PC-9 (cell line): ENCODE data around the gene COL5A1. TPM values are rescaled to one million over a fixed set of nuclear protein-coding genes. Genes with fewer than 3 reads are reported as not detected.

Experiments used
- BruUV-seq: library from RNA; stranded (reverse); fragments of 400-500 nt; replicated peaks from 2 replicates; lab custom pipeline; 2021; lab: Mats Ljungman, UMichigan
- CTCF ChIA-PET: fragments of 300-600 bp; sonication (Branson Sonifier 250); formaldehyde crosslinking; loops from one replicate; lab custom pipeline; 2022; ENCODE audit warnings: antibody characterized with exemption; lab: Charles Lee
- POLR2A ChIA-PET: fragments of 300-600 bp; sonication (Branson Sonifier 250); formaldehyde crosslinking; loops from one replicate; lab custom pipeline; 2022; ENCODE audit warnings: antibody characterized with exemption; ENCODE audit not compliant: unreplicated experiment; lab: Charles Lee
- DNase-seq, 2 experiments: peaks; one replicate each; pipeline versions ENCODE4 v3.0.0 to v3.0.0-alpha.2; 2015 to 2022; ENCODE audit warnings: mixed read lengths in 1 of 2
- H2AFZ ChIP-seq: fragments of 200-600 bp; sonication (generic); 2 replicates; pipeline ENCODE4 v1.8.1; 2017; ENCODE audit warnings: antibody characterized with exemption
- H3F3A ChIP-seq: fragments of 200-600 bp; sonication (generic); 2 replicates; pipeline ENCODE4 v1.8.1; 2017; ENCODE audit warnings: antibody characterized with exemption, mild to moderate bottlenecking, low read depth; ENCODE audit not compliant: insufficient read depth
- H3K27ac ChIP-seq: fragments of 200-600 bp; sonication (generic); 2 replicates; pipeline ENCODE4 v1.6.1; 2016; ENCODE audit warnings: mixed run types
- H3K27me3 ChIP-seq: fragments of 200-600 bp; sonication (generic); 2 replicates; pipeline ENCODE4 v1.6.1; 2016; ENCODE audit warnings: low read depth, mixed run types; ENCODE audit not compliant: insufficient read depth
- H3K36me3 ChIP-seq: fragments of 200-600 bp; sonication (generic); 2 replicates; pipeline ENCODE4 v1.6.1; 2016; ENCODE audit warnings: low read depth, mixed run types
- H3K4me1 ChIP-seq: fragments of 200-600 bp; sonication (generic); replicated peaks from 2 replicates; pipeline ENCODE4 v1.6.1; 2016; ENCODE audit warnings: mixed run types; ENCODE audit not compliant: insufficient read depth
- H3K4me2 ChIP-seq: fragments of 200-600 bp; sonication (generic); 2 replicates; pipeline ENCODE4 v1.6.1; 2017; ENCODE audit warnings: mixed run types
- H3K4me3 ChIP-seq: fragments of 200-600 bp; sonication (generic); 2 replicates; pipeline ENCODE4 v1.6.1; 2016; ENCODE audit warnings: mixed run types
- H3K79me2 ChIP-seq: fragments of 200-600 bp; sonication (generic); 2 replicates; pipeline ENCODE4 v1.6.1; 2017; ENCODE audit warnings: low read depth, mixed run types
- H3K9me2 ChIP-seq: fragments of 200-600 bp; sonication (generic); 2 replicates; pipeline ENCODE4 v1.8.1; 2017; ENCODE audit warnings: mild to moderate bottlenecking; ENCODE audit not compliant: insufficient read depth
- H3K9me3 ChIP-seq: fragments of 200-600 bp; sonication (generic); 2 replicates; pipeline ENCODE4 v1.8.1; 2016; ENCODE audit warnings: low read depth; ENCODE audit not compliant: insufficient read depth
- H4K20me1 ChIP-seq: fragments of 200-600 bp; sonication (generic); 2 replicates; pipeline ENCODE4 v1.8.1; 2017; ENCODE audit not compliant: insufficient read depth
- EZH2 ChIP-seq: fragments of 200-600 bp; sonication (generic); IDR thresholded peaks from 2 replicates; pipeline ENCODE4 v1.8.0; 2017; ENCODE audit warnings: antibody characterized with exemption, low read depth
- intact Hi-C: fragments of 100-400 bp; cut with micrococcal nuclease; formaldehyde crosslinking; loops from one replicate; pipeline ENCODE4 v1.10.0; 2022; ENCODE audit not compliant: unreplicated experiment
- total RNA-seq: library from RNA; stranded (reverse); gene quantifications from 2 replicates; pipeline ENCODE4 v1.2.3, GENCODE V29; 2021
- TF ChIP-seq, protein P1 (sequence below): fragments of 200-600 bp; sonication (generic); conservative IDR thresholded peaks from 2 replicates; pipeline ENCODE4 v1.6.1; 2017; ENCODE audit warnings: mixed run types, antibody characterized with exemption, mild to moderate bottlenecking, moderate library complexity

COL5A1 gene
- total RNA-seq, 1 experiment from 2014 or later: 15.2 TPM

DNA sequence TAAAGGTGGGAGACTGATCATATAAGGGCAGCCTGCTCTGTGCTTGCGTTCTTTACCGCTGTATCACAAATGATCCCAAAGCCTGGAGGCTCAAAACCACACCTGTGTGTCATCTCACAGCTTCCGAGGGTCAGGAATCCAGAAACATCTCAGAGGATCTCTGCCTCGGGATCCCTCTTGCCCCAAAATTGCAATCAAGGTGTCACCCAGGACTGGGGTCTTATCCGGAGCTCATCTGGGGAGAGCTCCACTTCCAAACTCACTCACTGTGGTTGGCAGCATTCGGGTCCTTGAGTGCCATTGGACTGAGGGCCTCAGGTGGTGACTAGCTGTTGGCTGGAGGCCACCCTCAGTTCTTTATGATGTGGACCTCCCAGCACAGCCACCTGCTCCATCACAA is 212.3 kb downstream of the COL5A1 start:
- CTCF ChIA-PET: no interaction called here
- no peak overlapping the region for H2AFZ ChIP-seq
- H3K9me2 ChIP-seq: no peaks in the 10 kb centered on the region
- POLR2A ChIA-PET: no interaction called here
- H3K4me2 ChIP-seq: no peak overlapping the region
- no peak overlapping the region for H3K27ac ChIP-seq
- DNase-seq: no peak
- intact Hi-C loops: no loop called here
- H3K79me2 ChIP-seq: no peaks in the 10 kb centered on the region
- H3K9me3 ChIP-seq: no peaks in the 10 kb centered on the region
- H3K27me3 ChIP-seq: peaks cover 48% of the 10 kb centered on the region
- H3K4me1 ChIP-seq: no peaks in the 10 kb centered on the region
- H3F3A ChIP-seq: no peaks in the 10 kb centered on the region; the same call in 1 of the 2 replicates
- no peak for TF ChIP-seq EZH2
- TF ChIP-seq, protein P1, sequence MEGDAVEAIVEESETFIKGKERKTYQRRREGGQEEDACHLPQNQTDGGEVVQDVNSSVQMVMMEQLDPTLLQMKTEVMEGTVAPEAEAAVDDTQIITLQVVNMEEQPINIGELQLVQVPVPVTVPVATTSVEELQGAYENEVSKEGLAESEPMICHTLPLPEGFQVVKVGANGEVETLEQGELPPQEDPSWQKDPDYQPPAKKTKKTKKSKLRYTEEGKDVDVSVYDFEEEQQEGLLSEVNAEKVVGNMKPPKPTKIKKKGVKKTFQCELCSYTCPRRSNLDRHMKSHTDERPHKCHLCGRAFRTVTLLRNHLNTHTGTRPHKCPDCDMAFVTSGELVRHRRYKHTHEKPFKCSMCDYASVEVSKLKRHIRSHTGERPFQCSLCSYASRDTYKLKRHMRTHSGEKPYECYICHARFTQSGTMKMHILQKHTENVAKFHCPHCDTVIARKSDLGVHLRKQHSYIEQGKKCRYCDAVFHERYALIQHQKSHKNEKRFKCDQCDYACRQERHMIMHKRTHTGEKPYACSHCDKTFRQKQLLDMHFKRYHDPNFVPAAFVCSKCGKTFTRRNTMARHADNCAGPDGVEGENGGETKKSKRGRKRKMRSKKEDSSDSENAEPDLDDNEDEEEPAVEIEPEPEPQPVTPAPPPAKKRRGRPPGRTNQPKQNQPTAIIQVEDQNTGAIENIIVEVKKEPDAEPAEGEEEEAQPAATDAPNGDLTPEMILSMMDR: no peak
- H3K4me3 ChIP-seq: no peak overlapping the region
- H4K20me1 ChIP-seq: no peaks in the 10 kb centered on the region; the same call in 1 of the 2 replicates
- no peaks in the 10 kb centered on the region for H3K36me3 ChIP-seq
- BruUV-seq: no TSS peak

DNA sequence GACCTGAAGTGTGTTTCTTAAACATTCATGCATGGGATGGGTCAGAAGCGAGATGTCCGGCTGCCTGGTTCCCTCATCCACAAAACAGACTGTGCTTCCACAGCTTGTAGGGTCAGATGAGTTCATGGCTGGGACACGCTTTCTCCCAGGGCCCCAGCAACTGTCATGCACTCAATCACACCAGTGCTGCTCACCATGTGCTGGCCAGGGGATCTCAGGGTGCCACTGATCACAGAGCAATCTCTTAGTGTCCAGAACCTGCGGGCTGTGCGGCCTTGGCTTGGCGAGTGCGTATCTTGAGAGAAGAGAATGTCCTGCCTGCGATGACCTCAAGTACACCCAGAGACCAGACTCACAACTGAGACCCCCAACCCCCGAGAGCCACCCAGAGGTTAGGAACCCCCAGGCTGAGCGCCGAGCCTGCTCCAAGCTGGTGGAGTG is 213.0 kb downstream of the COL5A1 start:
- no peak overlapping the region for H3K4me2 ChIP-seq
- H3F3A ChIP-seq: no peaks in the 10 kb centered on the region; the same call in 1 of the 2 replicates
- no peak overlapping the region for H2AFZ ChIP-seq
- no peaks in the 10 kb centered on the region for H3K36me3 ChIP-seq
- no peak overlapping the region for H3K27ac ChIP-seq
- no peaks in the 10 kb centered on the region for H3K79me2 ChIP-seq
- BruUV-seq: no TSS peak
- no peaks in the 10 kb centered on the region for H3K4me1 ChIP-seq
- H3K27me3 ChIP-seq: peaks cover 51% of the 10 kb centered on the region
- ChIA-PET POLR2A (no interaction called here), CTCF (no interaction called here)
- no peak overlapping the region for H3K4me3 ChIP-seq
- no peak for TF ChIP-seq EZH2
- TF ChIP-seq, protein P1: no peak
- H3K9me3 ChIP-seq: no peaks in the 10 kb centered on the region
- DNase-seq: no peak
- no peaks in the 10 kb centered on the region; the same call in 1 of the 2 replicates for H4K20me1 ChIP-seq
- intact Hi-C loops: no loop called here
- no peaks in the 10 kb centered on the region for H3K9me2 ChIP-seq

DNA sequence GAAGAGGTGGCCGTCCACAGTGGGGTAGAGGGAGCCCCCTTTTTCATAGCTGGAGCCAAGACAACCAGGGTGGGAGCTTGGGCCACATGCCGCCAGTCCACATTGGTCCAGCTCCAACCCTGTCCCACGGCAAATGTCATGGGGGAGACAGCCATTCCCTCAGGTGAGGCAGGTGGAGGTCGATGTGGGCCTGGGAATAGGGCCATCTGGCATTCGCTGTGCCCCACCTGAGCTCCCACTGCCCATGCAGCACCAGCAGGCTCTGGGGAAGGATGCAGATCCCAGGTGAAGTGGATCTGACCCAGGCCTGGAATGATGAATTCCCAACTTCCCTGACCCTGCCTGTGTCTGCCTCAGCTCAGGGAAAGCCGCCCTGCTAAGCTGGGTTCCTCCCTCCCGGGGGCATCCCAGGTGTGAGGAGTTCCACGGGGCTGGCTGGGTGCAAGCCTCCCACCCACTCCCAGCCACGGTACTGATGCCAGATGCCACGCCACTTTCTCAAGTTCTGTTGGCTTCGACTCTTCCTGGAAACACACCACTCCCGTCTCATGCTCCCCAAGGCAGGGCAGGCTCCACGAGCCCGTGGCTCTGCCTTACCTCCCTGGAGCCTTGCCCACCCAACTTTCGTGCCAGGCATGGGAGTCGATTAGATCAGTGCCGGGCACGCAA is 213.8 kb downstream of the COL5A1 start:
- no TSS peak for BruUV-seq
- Histone ChIP-seq H3K36me3 (no peaks in the 10 kb centered on the region), H3K27me3 (peaks cover 58% of the 10 kb centered on the region), H2AFZ (no peak overlapping the region), H3K9me3 (no peaks in the 10 kb centered on the region), H3K4me2 (no peak overlapping the region), H3F3A (no peaks in the 10 kb centered on the region; the same call in 1 of the 2 replicates), H4K20me1 (no peaks in the 10 kb centered on the region; the same call in 1 of the 2 replicates), H3K4me1 (no peaks in the 10 kb centered on the region), H3K9me2 (no peaks in the 10 kb centered on the region), H3K79me2 (no peaks in the 10 kb centered on the region), H3K4me3 (no peak overlapping the region), H3K27ac (no peak overlapping the region)
- ChIA-PET POLR2A (no interaction called here), CTCF (no interaction called here)
- TF ChIP-seq EZH2: no peak
- TF ChIP-seq, protein P1: no peak
- intact Hi-C loops: loop anchor here (5.0 kb wide), 1 partner anchor 408 kb away; no protein-coding TSS in a partner anchor
- DNase-seq: no peak
